MG63 (cell line): ENCODE results near the gene SLC1A7. TPM values are rescaled to one million over a fixed set of nuclear protein-coding genes. Genes with fewer than 3 reads are reported as not detected.

Experiments
- DNase-seq: peaks from one replicate; pipeline ENCODE4 v3.0.0-alpha.2; 2020
- H3K27me3 ChIP-seq: fragments of 250-450 bp; sonication (Bioruptor Pico); 2 replicates; pipeline ENCODE4 v1.5.1; 2020; ENCODE audit warnings: mild to moderate bottlenecking, moderate library complexity
- H3K36me3 ChIP-seq: fragments of 250-450 bp; sonication (Bioruptor Pico); 2 replicates; pipeline ENCODE4 v1.5.1; 2020; ENCODE audit warnings: mild to moderate bottlenecking, moderate library complexity
- H3K4me3 ChIP-seq: fragments of 250-450 bp; sonication (Bioruptor Pico); 2 replicates; pipeline ENCODE4 v1.5.1; 2020; ENCODE audit warnings: mild to moderate bottlenecking, moderate library complexity
- H3K9me3 ChIP-seq: fragments of 250-450 bp; sonication (Bioruptor Pico); 2 replicates; pipeline ENCODE4 v1.5.1; 2020; ENCODE audit warnings: mild to moderate bottlenecking, moderate library complexity
- total RNA-seq: library from RNA; depleted of rRNA; stranded (reverse); fragments of >200 nt; shearing (Covaris generic); gene quantifications from 2 replicates; pipeline ENCODE4 v1.2.3, GENCODE V29; 2014; ENCODE audit warnings: low replicate concordance

Gene SLC1A7
- total RNA-seq, 1 experiment from 2014 or later: not detected

GRCh38 chr1:53126495-53126894 is 15.9 kb downstream of the SLC1A7 start:
- Histone ChIP-seq H3K4me3 (no peak overlapping the region), H3K9me3 (no peaks in the 10 kb centered on the region), H3K27me3 (no peaks in the 10 kb centered on the region), H3K36me3 (no peaks in the 10 kb centered on the region)
- no peak for DNase-seq

GRCh38 chr1:53125623-53126360 is 16.6 kb downstream of the SLC1A7 start:
- Histone ChIP-seq H3K4me3 (no peak overlapping the region), H3K36me3 (no peaks in the 10 kb centered on the region), H3K27me3 (no peaks in the 10 kb centered on the region), H3K9me3 (no peaks in the 10 kb centered on the region)
- no peak for DNase-seq

- no peak for DNase-seq
- Histone ChIP-seq H3K27me3 (no peaks in the 10 kb centered on the region), H3K9me3 (no peaks in the 10 kb centered on the region), H3K4me3 (no peak overlapping the region), H3K36me3 (no peaks in the 10 kb centered on the region)
These were observed 17.3 kb downstream of the SLC1A7 start for GRCh38 chr1:53125122-53125521.

- DNase-seq: peak; percentile 92
- Histone ChIP-seq H3K9me3 (no peaks in the 10 kb centered on the region), H3K36me3 (no peaks in the 10 kb centered on the region), H3K4me3 (no peak overlapping the region), H3K27me3 (no peaks in the 10 kb centered on the region)
These were observed 18.8 kb downstream of the SLC1A7 start for GRCh38 chr1:53123453-53124140.

- no peaks in the 10 kb centered on the region for H3K9me3 ChIP-seq
- DNase-seq: no peak
- H3K4me3 ChIP-seq: no peak overlapping the region
- no peaks in the 10 kb centered on the region for H3K27me3 ChIP-seq
- no peaks in the 10 kb centered on the region for H3K36me3 ChIP-seq
These were observed 19.5 kb downstream of the SLC1A7 start for GRCh38 chr1:53122961-53123413.

- H3K27me3 ChIP-seq: no peaks in the 10 kb centered on the region
- DNase-seq: peak; percentile 93
- no peaks in the 10 kb centered on the region for H3K9me3 ChIP-seq
- no peak overlapping the region for H3K4me3 ChIP-seq
- no peaks in the 10 kb centered on the region for H3K36me3 ChIP-seq
These were observed 20.1 kb downstream of the SLC1A7 start for GRCh38 chr1:53122201-53122885.

- Histone ChIP-seq H3K27me3 (no peaks in the 10 kb centered on the region), H3K36me3 (no peaks in the 10 kb centered on the region), H3K9me3 (no peaks in the 10 kb centered on the region), H3K4me3 (no peak overlapping the region)
- DNase-seq: peak; percentile 76
These were observed 20.9 kb downstream of the SLC1A7 start for GRCh38 chr1:53121319-53122172.

- no peak overlapping the region for H3K4me3 ChIP-seq
- H3K36me3 ChIP-seq: no peaks in the 10 kb centered on the region
- no peaks in the 10 kb centered on the region for H3K27me3 ChIP-seq
- H3K9me3 ChIP-seq: no peaks in the 10 kb centered on the region
- no peak for DNase-seq
These were observed 21.8 kb downstream of the SLC1A7 start for GRCh38 chr1:53120659-53121058.

GRCh38 chr1:53117836-53118235 is 24.6 kb downstream of the SLC1A7 start:
- no peaks in the 10 kb centered on the region for H3K27me3 ChIP-seq
- H3K36me3 ChIP-seq: no peaks in the 10 kb centered on the region
- no peak overlapping the region for H3K4me3 ChIP-seq
- no peak for DNase-seq
- H3K9me3 ChIP-seq: no peaks in the 10 kb centered on the region

- no peak for DNase-seq
- H3K36me3 ChIP-seq: no peaks in the 10 kb centered on the region
- no peak overlapping the region for H3K4me3 ChIP-seq
- no peaks in the 10 kb centered on the region for H3K27me3 ChIP-seq
- peaks cover 2% of the 10 kb centered on the region for H3K9me3 ChIP-seq
These were observed 25.4 kb downstream of the SLC1A7 start for GRCh38 chr1:53116933-53117600.

- Histone ChIP-seq H3K9me3 (peaks cover 8% of the 10 kb centered on the region), H3K36me3 (no peaks in the 10 kb centered on the region), H3K27me3 (no peaks in the 10 kb centered on the region), H3K4me3 (no peak overlapping the region)
- no peak for DNase-seq
These were observed 26.1 kb downstream of the SLC1A7 start for GRCh38 chr1:53116307-53116810.

- Histone ChIP-seq H3K36me3 (no peaks in the 10 kb centered on the region), H3K27me3 (no peaks in the 10 kb centered on the region), H3K9me3 (peaks cover 8% of the 10 kb centered on the region), H3K4me3 (no peak overlapping the region)
- no peak for DNase-seq
These were observed 26.8 kb downstream of the SLC1A7 start for GRCh38 chr1:53115403-53116306.

GRCh38 chr1:53114581-53115400 is 27.6 kb downstream of the SLC1A7 start:
- no peaks in the 10 kb centered on the region for H3K36me3 ChIP-seq
- H3K4me3 ChIP-seq: no peak overlapping the region
- H3K27me3 ChIP-seq: no peaks in the 10 kb centered on the region
- peaks cover 8% of the 10 kb centered on the region for H3K9me3 ChIP-seq
- DNase-seq: no peak

GRCh38 chr1:53114090-53114489 is 28.3 kb downstream of the SLC1A7 start:
- no peaks in the 10 kb centered on the region for H3K27me3 ChIP-seq
- no peak for DNase-seq
- H3K36me3 ChIP-seq: no peaks in the 10 kb centered on the region
- no peak overlapping the region for H3K4me3 ChIP-seq
- H3K9me3 ChIP-seq: peaks cover 8% of the 10 kb centered on the region
